Esophagus muscularis mucosa (tissue), 4 donors: Measurements from ENCODE around the gene NGDN. TPM values are rescaled to one million over a fixed set of nuclear protein-coding genes. Genes with fewer than 3 reads are reported as not detected.
"Not testable (repeated sequence)": the region's sequence is repeated elsewhere in the genome, so short reads cannot be mapped to it uniquely, and the experiment has no call there.

Experiments
- DNase-seq: peaks from one replicate; pipeline ENCODE4 v3.0.0-alpha.2; 2017; ENCODE audit errors: extremely low spot score
- H3K27ac ChIP-seq, 4 donors: fragments of 200-600 bp; sonication (generic); replicated peaks in 1 of 4; 1 replicate in 3 of 4; 2 replicates in 1 of 4; pipeline ENCODE4 v1.5.1; 2016 to 2019; ENCODE audit warnings: mild to moderate bottlenecking in 1 of 4
- H3K27me3 ChIP-seq, 4 donors: fragments of 200-600 bp; sonication (generic); one replicate each; pipeline versions ENCODE4 v1.5.1 to v1.6.0; 2016 to 2019
- H3K36me3 ChIP-seq, 4 donors: fragments of 200-600 bp; sonication (generic); one replicate each; pipeline ENCODE4 v1.5.1; 2016 to 2019
- H3K4me1 ChIP-seq, 4 donors: fragments of 200-600 bp; sonication (generic); one replicate each; pipeline ENCODE4 v1.5.1; 2016 to 2019
- H3K4me3 ChIP-seq, 4 donors: fragments of 200-600 bp; sonication (generic); 1 replicate in 2 of 4; 2 replicates in 2 of 4; pipeline ENCODE4 v1.5.1; 2016 to 2019; ENCODE audit warnings: mild to moderate bottlenecking in 4 of 4, moderate library complexity in 1 of 4
- H3K9me3 ChIP-seq, 4 donors: fragments of 200-600 bp; sonication (generic); 1 replicate in 3 of 4; 2 replicates in 1 of 4; pipeline ENCODE4 v1.5.1; 2016 to 2019
- CTCF ChIP-seq, 3 experiments: fragments of 200-600 bp in 2 of 3; fragments of 450-650 bp in 1 of 3; sonication (generic) in 2 of 3; IDR thresholded peaks; one replicate each; pipeline ENCODE4 v1.5.1; 2017 to 2019; ENCODE audit warnings: antibody characterized with exemption in 3 of 3, mild to moderate bottlenecking in 2 of 3, moderate library complexity in 1 of 3
- EP300 ChIP-seq: sonication (generic); formaldehyde crosslinking; IDR thresholded peaks from one replicate; pipeline ENCODE4 v1.6.1; 2017; ENCODE audit warnings: antibody characterized with exemption
- POLR2A ChIP-seq: fragments of 450-650 bp; IDR thresholded peaks from one replicate; pipeline ENCODE4 v1.6.1; 2017; ENCODE audit warnings: antibody characterized with exemption, moderate library complexity, mild to moderate bottlenecking, low read depth
- POLR2AphosphoS5 ChIP-seq, 2 donors: sonication (generic); formaldehyde crosslinking; IDR thresholded peaks; one replicate each; pipeline ENCODE4 v1.6.1; 2017; ENCODE audit warnings: antibody characterized with exemption in 2 of 2
- WGBS: methylation state at CpG from one replicate; pipeline ENCODE4 v1.1.5; 2018; 5-methylcytosine and 5-hydroxymethylcytosine counted together
- intact Hi-C: fragments of 100-400 bp; cut with DNase I; formaldehyde crosslinking; loops from one replicate; pipeline ENCODE4 v1.15.1; 2023
- total RNA-seq, 4 donors: library from RNA; depleted of rRNA; stranded (reverse); fragments of >200 nt; gene quantifications; one replicate each; pipeline versions ENCODE4 v1.1.0 to v1.2.1, GENCODE V29; 2016

The NGDN gene
- total RNA-seq, 4 donors from 2014 or later, result 21.6 to 43.2 (median 34.0) TPM

- intact Hi-C loops, result no loop called here
- Histone ChIP-seq H3K27me3 (peaks cover 0 to 38% (median 0%) of the 10 kb centered on the region in 4 donors), H3K27ac (no peak overlapping the region), H3K9me3 (no peaks in the 10 kb centered on the region), H3K4me3 (no peak overlapping the region), H3K36me3 (no peaks in the 10 kb centered on the region), H3K4me1 (no peaks in the 10 kb centered on the region)
- no peak for DNase-seq
- no peak for TF ChIP-seq EP300
- no peak for TF ChIP-seq POLR2A
- no peak for TF ChIP-seq CTCF (IDR thresholded peaks at IDR 0.05)
- TF ChIP-seq POLR2AphosphoS5 (IDR thresholded peaks at IDR 0.05), result no peak
- 35% methylated on average over 1 of the region's 1 CpG for WGBS
Measured at GRCh38 chr14:23454445-23454856, 15.1 kb upstream of the NGDN start.

GRCh38 chr14:23456883-23457586 is 12.5 kb upstream of the NGDN start:
- WGBS, result 89% methylated on average over 11 of the region's 11 CpGs
- intact Hi-C loops, H3K4me3 ChIP-seq, H3K36me3 ChIP-seq, DNase-seq, H3K27ac ChIP-seq, H3K9me3 ChIP-seq, H3K4me1 ChIP-seq: not testable (repeated sequence)
- peaks cover 0 to 31% (median 0%) of the 10 kb centered on the region in 4 donors for H3K27me3 ChIP-seq

- intact Hi-C loops, result no loop called here
- H3K36me3 ChIP-seq, result no peaks in the 10 kb centered on the region
- H3K27me3 ChIP-seq, result peaks cover 0 to 26% (median 0%) of the 10 kb centered on the region in 4 donors
- H3K4me3 ChIP-seq, result no peak overlapping the region
- no peaks in the 10 kb centered on the region for H3K4me1 ChIP-seq
- TF ChIP-seq CTCF (IDR thresholded peaks at IDR 0.05), result no peak
- TF ChIP-seq EP300, result no peak
- 86% methylated on average over 5 of the region's 5 CpGs for WGBS
- H3K27ac ChIP-seq, result no peak overlapping the region
- no peak for DNase-seq
- no peaks in the 10 kb centered on the region for H3K9me3 ChIP-seq
Measured at GRCh38 chr14:23457587-23458445, 11.7 kb upstream of the NGDN start.

GRCh38 chr14:23460960-23461359 is 8.5 kb upstream of the NGDN start:
- Histone ChIP-seq H3K9me3 (no peaks in the 10 kb centered on the region), H3K4me1 (no peaks in the 10 kb centered on the region), H3K4me3 (no peak overlapping the region), H3K36me3 (no peaks in the 10 kb centered on the region), H3K27ac (no peak overlapping the region), H3K27me3 (peaks cover 0 to 15% (median 0%) of the 10 kb centered on the region in 4 donors)
- DNase-seq, result no peak
- no peak for TF ChIP-seq POLR2AphosphoS5 (IDR thresholded peaks at IDR 0.05)
- no peak for TF ChIP-seq EP300
- TF ChIP-seq POLR2A, result no peak
- no peak for TF ChIP-seq CTCF (IDR thresholded peaks at IDR 0.05)
- intact Hi-C loops, result no loop called here

- no peak overlapping the region for H3K27ac ChIP-seq
- H3K4me3 ChIP-seq, result no peak overlapping the region
- H3K36me3 ChIP-seq, result no peaks in the 10 kb centered on the region
- no peak for DNase-seq
- H3K4me1 ChIP-seq, result no peaks in the 10 kb centered on the region
- TF ChIP-seq POLR2AphosphoS5 (IDR thresholded peaks at IDR 0.05) (no peak), POLR2A (no peak), EP300 (no peak), CTCF (IDR thresholded peaks at IDR 0.05) (no peak)
- no peaks in the 10 kb centered on the region for H3K9me3 ChIP-seq
- intact Hi-C loops, result loop anchor here (5.0 kb wide), 1 partner anchor 137 kb away; no protein-coding TSS in a partner anchor
- H3K27me3 ChIP-seq, result no peaks in the 10 kb centered on the region
Measured at GRCh38 chr14:23464700-23465099, 4.8 kb upstream of the NGDN start.
